Right lobe of liver (tissue), 6 donors: Measurements from ENCODE around the gene NLN. TPM values are rescaled to one million over a fixed set of nuclear protein-coding genes. Genes with fewer than 3 reads are reported as not detected.

ENCODE experiments used
- ATAC-seq, 4 donors: fragments of 200-7000 bp; cut with Tn5 transposase; one replicate each; pipeline ENCODE4 v1.9.1; 2020; ENCODE audit warnings: mild to moderate bottlenecking in 4 of 4, moderate library complexity in 4 of 4
- DNase-seq, 3 donors: peaks; one replicate each; pipeline ENCODE4 v3.0.0-alpha.2; 2020
- H3K27ac ChIP-seq, 3 donors: fragments of 200-600 bp; one replicate each; pipeline ENCODE4 v1.8.0; 2022
- H3K27me3 ChIP-seq, 2 donors: fragments of 200-600 bp; one replicate each; pipeline ENCODE4 v1.8.0; 2022
- H3K36me3 ChIP-seq, 4 donors: fragments of 200-600 bp; sonication (generic) in 1 of 4; one replicate each; pipeline versions ENCODE4 v1.5.1 to v1.8.0; 2017 to 2022; ENCODE audit warnings: control low read depth in 1 of 4
- H3K4me1 ChIP-seq, 4 donors: fragments of 200-600 bp; sonication (generic) in 1 of 4; one replicate each; pipeline versions ENCODE4 v1.5.1 to v1.8.0; 2017 to 2022; ENCODE audit warnings: control low read depth in 1 of 4
- H3K4me3 ChIP-seq, 3 donors: fragments of 200-600 bp; one replicate each; pipeline ENCODE4 v1.8.0; 2022
- H3K9me3 ChIP-seq, 4 donors: fragments of 200-600 bp; sonication (generic) in 1 of 4; one replicate each; pipeline versions ENCODE4 v1.5.1 to v1.8.0; 2017 to 2022; ENCODE audit warnings: control low read depth in 1 of 4
- CTCF ChIP-seq, 4 donors: fragments of 200-600 bp in 3 of 4; fragments of 450-650 bp in 1 of 4; IDR thresholded peaks; one replicate each; pipeline versions ENCODE4 v1.5.1 to v1.8.0; 2016 to 2022; ENCODE audit warnings: antibody characterized with exemption in 4 of 4, mild to moderate bottlenecking in 2 of 4
- POLR2A ChIP-seq: fragments of 450-650 bp; IDR thresholded peaks from one replicate; pipeline ENCODE4 v1.6.1; 2017; ENCODE audit warnings: antibody characterized with exemption, mild to moderate bottlenecking
- WGBS: methylation state at CpG from one replicate; pipeline ENCODE4 v1.1.6; 2018; ENCODE audit warnings: low coverage, low lambda C conversion rate; ENCODE audit not compliant: insufficient coverage; ENCODE audit errors: missing lambda C conversion rate; 5-methylcytosine and 5-hydroxymethylcytosine counted together
- intact Hi-C, 2 donors: fragments of 100-400 bp; cut with DNase I; formaldehyde crosslinking; loops; one replicate each; pipeline versions ENCODE4 v1.11.2 to v1.14.1; 2022
- total RNA-seq, 6 experiments: library from RNA; depleted of rRNA in 2 of 6; stranded (reverse); fragments of >200 nt in 2 of 6; fragmentation: NEBNext Ultra II Directional in 3 of 6; extraction: Animal tissue kit (Norgen Biotek cat#: 25700) in 3 of 6; gene quantifications; one replicate each; pipeline versions ENCODE4 v1.1.0 to v1.2.4, GENCODE V29; 2016 to 2023
- donor health status: DM: no; HTN: yes; CAD: no.
- donor health status: DM: no; HTN: no; CAD: no.
- donor health status: DM: no; HTN: no; CAD: no.
- donor health status: DM: no; HTN: yes; CAD: no.
- donor health status: DM: no; HTN: yes; CAD: no.

Gene NLN
- total RNA-seq, 6 experiments from 2014 or later: 28.3 to 68.2 (median 36.7) TPM

GRCh38 chr5:65830856-65831255, 108.9 kb downstream of the NLN start:
- WGBS: 100% methylated on average over 2 of the region's 2 CpGs
- intact Hi-C loops: no loop called here

GRCh38 chr5:65831276-65831675, 109.3 kb downstream of the NLN start:
- Histone ChIP-seq H3K36me3 (no peaks in the 10 kb centered on the region), H3K27me3 (no peaks in the 10 kb centered on the region), H3K4me1 (no peaks in the 10 kb centered on the region), H3K9me3 (no peaks in the 10 kb centered on the region), H3K27ac (no peak overlapping the region), H3K4me3 (no peak overlapping the region)
- no peak for DNase-seq
- TF ChIP-seq POLR2A (no peak), CTCF (IDR thresholded peaks at IDR 0.05) (no peak)
- ATAC-seq: no peak
- 59% methylated on average over 1 of the region's 1 CpG for WGBS
- intact Hi-C loops: no loop called here

More at GRCh38 chr5:65830856-65831255, 108.9 kb downstream of the NLN start:
- DNase-seq (no peak), ATAC-seq (no peak)
- H3K4me3 ChIP-seq: no peak overlapping the region
- H3K36me3 ChIP-seq: no peaks in the 10 kb centered on the region
- no peaks in the 10 kb centered on the region for H3K4me1 ChIP-seq
- no peaks in the 10 kb centered on the region for H3K27me3 ChIP-seq
- no peaks in the 10 kb centered on the region for H3K9me3 ChIP-seq
- H3K27ac ChIP-seq: no peak overlapping the region
- TF ChIP-seq POLR2A (no peak), CTCF (IDR thresholded peaks at IDR 0.05) (no peak)

DNA sequence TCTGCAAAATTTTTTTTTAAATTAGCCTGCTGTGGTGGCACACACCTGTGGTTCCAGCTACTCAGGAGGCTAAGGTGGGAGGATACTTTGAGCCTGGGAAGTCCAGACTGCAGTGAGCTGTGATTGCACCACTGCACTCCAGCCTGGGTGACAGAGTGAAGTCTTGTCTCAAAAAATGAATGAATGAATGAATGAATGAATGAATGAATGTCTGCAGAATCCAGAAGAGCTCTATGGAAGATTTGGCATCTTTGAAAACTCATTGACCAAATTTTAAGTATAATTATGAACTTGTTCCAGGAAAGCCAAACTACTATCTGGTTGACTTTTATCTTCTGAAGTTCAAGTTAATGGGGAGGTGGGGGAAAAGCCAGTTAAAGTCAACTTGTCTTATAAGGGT, 110.1 kb downstream of the NLN start:
- Histone ChIP-seq H3K4me3 (no peak overlapping the region), H3K36me3 (no peaks in the 10 kb centered on the region), H3K9me3 (no peaks in the 10 kb centered on the region), H3K27me3 (no peaks in the 10 kb centered on the region), H3K4me1 (no peaks in the 10 kb centered on the region), H3K27ac (no peak overlapping the region)
- intact Hi-C loops: no loop called here
- no peak for TF ChIP-seq CTCF (IDR thresholded peaks at IDR 0.05)
- TF ChIP-seq POLR2A: no peak
- no peak for ATAC-seq
- no peak for DNase-seq

DNA sequence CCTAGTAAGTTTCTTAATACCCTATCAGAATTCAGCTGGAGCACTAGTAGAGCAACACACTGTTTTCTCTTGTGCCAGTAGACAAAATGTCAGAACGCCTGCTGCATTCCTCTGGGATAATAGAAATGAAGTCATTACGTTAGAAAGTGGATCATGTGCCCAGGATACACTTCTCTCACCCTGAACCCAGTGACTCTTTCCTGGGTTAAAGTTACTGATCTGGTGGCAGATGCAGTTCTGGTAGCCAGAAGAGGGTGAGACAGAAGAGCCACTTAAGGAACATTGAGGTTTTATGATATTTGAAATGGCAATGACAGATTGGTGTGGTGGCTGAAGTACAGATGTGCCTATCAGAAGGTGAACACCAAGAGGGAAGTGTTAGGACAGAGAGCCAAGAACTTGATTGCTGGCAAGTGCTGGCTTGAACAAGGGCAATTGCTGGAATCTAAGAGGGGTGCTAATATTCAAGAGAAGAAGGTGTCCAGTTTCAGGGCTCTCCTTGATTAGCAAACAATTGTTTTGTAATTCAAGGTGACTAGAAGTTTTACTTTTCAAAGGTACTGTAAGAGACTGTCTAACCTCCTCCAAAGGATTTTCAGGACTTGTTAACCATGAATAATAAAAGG, 110.7 kb downstream of the NLN start:
- Histone ChIP-seq H3K9me3 (no peaks in the 10 kb centered on the region), H3K4me3 (no peak overlapping the region), H3K36me3 (no peaks in the 10 kb centered on the region), H3K27me3 (no peaks in the 10 kb centered on the region), H3K27ac (no peak overlapping the region), H3K4me1 (no peaks in the 10 kb centered on the region)
- TF ChIP-seq CTCF (IDR thresholded peaks at IDR 0.05) (no peak), POLR2A (no peak)
- ATAC-seq (no peak), DNase-seq (no peak)
- intact Hi-C loops: no loop called here
- WGBS: 83% methylated on average over 2 of the region's 2 CpGs

DNA sequence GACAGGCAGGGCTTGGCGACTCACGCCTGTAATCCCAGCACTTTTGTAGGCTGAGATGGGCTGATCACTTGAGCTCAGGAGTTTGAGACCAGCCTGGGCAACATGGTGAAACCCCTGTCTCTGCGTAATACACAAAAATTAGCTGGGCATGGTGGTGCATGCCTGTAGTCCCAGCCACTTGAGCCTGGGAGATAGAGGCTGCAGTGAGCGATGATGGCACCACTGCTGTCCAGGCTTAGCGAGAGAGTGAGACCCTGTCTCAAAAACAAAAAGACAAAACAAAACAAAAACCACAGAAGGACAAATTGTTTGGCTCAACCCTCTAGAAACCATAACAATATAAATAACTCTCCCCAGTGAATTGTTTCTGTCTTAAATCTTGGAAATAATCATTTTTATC, 111.8 kb downstream of the NLN start:
- intact Hi-C loops: no loop called here
- no peaks in the 10 kb centered on the region for H3K9me3 ChIP-seq
- no peak overlapping the region for H3K4me3 ChIP-seq
- no peaks in the 10 kb centered on the region for H3K27me3 ChIP-seq
- H3K36me3 ChIP-seq: no peaks in the 10 kb centered on the region
- DNase-seq (no peak), ATAC-seq (no peak)
- TF ChIP-seq POLR2A: no peak
- no peak for TF ChIP-seq CTCF (IDR thresholded peaks at IDR 0.05)
- no peak overlapping the region for H3K27ac ChIP-seq
- 87% methylated on average over 5 of the region's 5 CpGs for WGBS
- no peaks in the 10 kb centered on the region for H3K4me1 ChIP-seq
